BJ (cell line): Measurements from ENCODE around the gene ZNF423. TPM values are rescaled to one million over a fixed set of nuclear protein-coding genes. Genes with fewer than 3 reads are reported as not detected.

Experiments used
- CTCF ChIA-PET: fragments of 350-600 bp; formaldehyde crosslinking; extraction: SDS; loops from one replicate; lab custom pipeline; 2021; ENCODE audit warnings: antibody characterized with exemption, inconsistent platforms; lab: Yijun Ruan, JAX
- POLR2A ChIA-PET: fragments of 300-600 bp; sonication (Branson Sonifier 250); formaldehyde crosslinking; extraction: SDS; loops from one replicate; lab custom pipeline; 2021; ENCODE audit warnings: antibody characterized with exemption; lab: Charles Lee
- DNase-seq: peaks from one replicate; pipeline ENCODE4 v3.0.0-alpha.2; 2011; ENCODE audit warnings: low read depth
- H3K27me3 ChIP-seq: 2 replicates; pipeline ENCODE4 v1.6.0; 2011; ENCODE audit warnings: low read length; ENCODE audit not compliant: control insufficient read depth, insufficient read depth
- H3K36me3 ChIP-seq: 2 replicates; pipeline ENCODE4 v1.5.1; 2011; ENCODE audit warnings: low read length; ENCODE audit not compliant: control insufficient read depth, insufficient read depth
- H3K4me3 ChIP-seq: 2 replicates; pipeline ENCODE4 v1.5.1; 2011; ENCODE audit warnings: low read depth, mild to moderate bottlenecking, control low read depth, low read length
- CTCF ChIP-seq: IDR thresholded peaks from 2 replicates; pipeline ENCODE4 v1.5.1; 2011; ENCODE audit warnings: low read depth, mild to moderate bottlenecking, control low read depth, inconsistent platforms, low read length, moderate library complexity; ENCODE audit not compliant: insufficient read depth
- polyA plus RNA-seq: library from polyadenylated mRNA; depleted of rRNA; stranded (reverse); fragments of >200 nt; gene quantifications from 2 replicates; pipeline ENCODE4 v1.2.3, GENCODE V29; 2011

The ZNF423 gene
- polyA plus RNA-seq, 1 experiment, result 0.22 TPM

GRCh38 chr16:49698931-49699840, 156.7 kb downstream of the ZNF423 start:
- ChIA-PET CTCF (no interaction called here), POLR2A (no interaction called here)
- no peak overlapping the region for H3K4me3 ChIP-seq
- DNase-seq, result no peak
- H3K27me3 ChIP-seq, result no peaks in the 10 kb centered on the region; the same call in 1 of the 2 replicates
- H3K36me3 ChIP-seq, result no peaks in the 10 kb centered on the region
- TF ChIP-seq CTCF, result no peak

- Histone ChIP-seq H3K27me3 (no peaks in the 10 kb centered on the region; the same call in 1 of the 2 replicates), H3K36me3 (no peaks in the 10 kb centered on the region), H3K4me3 (no peak overlapping the region)
- DNase-seq, result no peak
- POLR2A ChIA-PET, result no interaction called here
- no peak for TF ChIP-seq CTCF
- CTCF ChIA-PET, result no interaction called here
Measured at GRCh38 chr16:49698453-49698815, 157.5 kb downstream of the ZNF423 start.

GRCh38 chr16:49697631-49698452, 158.1 kb downstream of the ZNF423 start:
- TF ChIP-seq CTCF, result no peak
- no peaks in the 10 kb centered on the region; the same call in 1 of the 2 replicates for H3K27me3 ChIP-seq
- H3K4me3 ChIP-seq, result no peak overlapping the region
- ChIA-PET POLR2A (no interaction called here), CTCF (interaction anchor here (0.6 kb wide), 1 partner anchor 170 kb away, joined by 3 read pairs; no protein-coding TSS in a partner anchor)
- DNase-seq, result no peak
- no peaks in the 10 kb centered on the region for H3K36me3 ChIP-seq

GRCh38 chr16:49696414-49697101, 159.4 kb downstream of the ZNF423 start:
- TF ChIP-seq CTCF, result no peak
- POLR2A ChIA-PET, result no interaction called here
- Histone ChIP-seq H3K4me3 (no peak overlapping the region), H3K36me3 (no peaks in the 10 kb centered on the region), H3K27me3 (no peaks in the 10 kb centered on the region)
- CTCF ChIA-PET, result no interaction called here
- DNase-seq, result no peak
